GM10266 (cell line): ENCODE measurements around the gene COL17A1.

ENCODE experiments used
- DNase-seq: peaks from one replicate; pipeline ENCODE4 v3.0.0; 2012; ENCODE audit errors: extremely low spot score
- TF ChIP-seq, protein P1 (sequence below): IDR thresholded peaks from 2 replicates; pipeline ENCODE4 v1.5.1; 2012; ENCODE audit warnings: mild to moderate bottlenecking, low read depth; ENCODE audit not compliant: control insufficient read depth, insufficient read depth; ENCODE audit errors: missing control alignments

COL17A1 gene

GRCh38 chr10:104057717-104058116 is 28.0 kb downstream of the COL17A1 start:
- DNase-seq: no peak

DNA sequence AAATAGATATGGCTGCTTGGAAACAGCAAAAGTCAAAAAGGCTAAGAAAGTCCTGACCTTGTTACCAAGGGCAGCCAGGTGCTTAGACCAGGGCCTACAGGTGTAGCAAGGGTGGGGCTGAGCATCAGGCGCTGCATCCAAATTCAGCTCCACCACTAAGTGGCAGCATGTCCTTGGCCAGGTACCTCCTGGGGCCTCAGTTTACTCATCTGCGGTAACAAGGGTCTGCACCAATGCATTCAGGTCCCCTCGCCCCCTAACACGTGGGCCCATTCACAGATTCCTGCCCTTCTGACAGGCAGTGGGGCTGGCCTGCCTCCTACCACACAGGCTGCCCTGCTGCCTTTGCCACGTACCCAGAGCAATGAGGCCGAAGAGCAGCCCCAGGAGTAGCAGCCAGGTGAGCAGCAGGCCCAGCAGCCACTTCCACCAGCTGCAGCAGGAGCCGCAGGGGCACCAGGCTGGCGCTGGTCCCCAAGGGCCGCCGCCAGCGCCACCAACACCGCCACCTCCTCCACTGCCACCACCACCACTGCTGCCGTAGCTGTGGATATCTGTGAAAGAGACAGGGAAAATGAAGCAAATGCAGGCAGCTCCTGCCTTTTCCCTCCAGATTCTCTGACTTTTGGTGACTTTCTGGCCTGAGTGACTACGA is 28.9 kb downstream of the COL17A1 start:
- no peak for DNase-seq

More at GRCh38 chr10:104057717-104058116, 28.0 kb downstream of the COL17A1 start:
- TF ChIP-seq, protein P1, sequence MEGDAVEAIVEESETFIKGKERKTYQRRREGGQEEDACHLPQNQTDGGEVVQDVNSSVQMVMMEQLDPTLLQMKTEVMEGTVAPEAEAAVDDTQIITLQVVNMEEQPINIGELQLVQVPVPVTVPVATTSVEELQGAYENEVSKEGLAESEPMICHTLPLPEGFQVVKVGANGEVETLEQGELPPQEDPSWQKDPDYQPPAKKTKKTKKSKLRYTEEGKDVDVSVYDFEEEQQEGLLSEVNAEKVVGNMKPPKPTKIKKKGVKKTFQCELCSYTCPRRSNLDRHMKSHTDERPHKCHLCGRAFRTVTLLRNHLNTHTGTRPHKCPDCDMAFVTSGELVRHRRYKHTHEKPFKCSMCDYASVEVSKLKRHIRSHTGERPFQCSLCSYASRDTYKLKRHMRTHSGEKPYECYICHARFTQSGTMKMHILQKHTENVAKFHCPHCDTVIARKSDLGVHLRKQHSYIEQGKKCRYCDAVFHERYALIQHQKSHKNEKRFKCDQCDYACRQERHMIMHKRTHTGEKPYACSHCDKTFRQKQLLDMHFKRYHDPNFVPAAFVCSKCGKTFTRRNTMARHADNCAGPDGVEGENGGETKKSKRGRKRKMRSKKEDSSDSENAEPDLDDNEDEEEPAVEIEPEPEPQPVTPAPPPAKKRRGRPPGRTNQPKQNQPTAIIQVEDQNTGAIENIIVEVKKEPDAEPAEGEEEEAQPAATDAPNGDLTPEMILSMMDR: no peak

DNA sequence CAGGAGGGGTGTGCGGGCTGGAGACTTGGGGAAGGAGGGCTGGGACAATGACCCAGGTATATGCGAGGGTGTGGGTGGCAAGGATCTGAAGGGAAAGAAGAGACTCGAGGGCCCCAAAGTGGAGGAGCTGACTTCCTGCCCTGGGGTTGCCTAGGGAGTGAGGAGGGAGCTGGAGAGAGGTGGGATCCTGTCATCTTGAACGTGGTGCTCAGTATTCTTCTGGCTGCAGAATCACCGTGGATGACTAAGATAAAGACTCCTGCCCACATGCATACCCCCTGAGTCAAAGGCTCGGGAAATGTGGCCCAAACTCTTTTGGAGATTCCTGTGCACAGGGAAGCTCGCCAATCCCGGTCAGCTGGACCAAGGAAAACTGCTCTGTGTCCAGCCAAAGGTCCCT is 31.2 kb downstream of the COL17A1 start:
- TF ChIP-seq, protein P1: no peak
- no peak for DNase-seq

More for the DNA sequence above, 28.9 kb downstream of the COL17A1 start:
- TF ChIP-seq, protein P1: no peak

DNA sequence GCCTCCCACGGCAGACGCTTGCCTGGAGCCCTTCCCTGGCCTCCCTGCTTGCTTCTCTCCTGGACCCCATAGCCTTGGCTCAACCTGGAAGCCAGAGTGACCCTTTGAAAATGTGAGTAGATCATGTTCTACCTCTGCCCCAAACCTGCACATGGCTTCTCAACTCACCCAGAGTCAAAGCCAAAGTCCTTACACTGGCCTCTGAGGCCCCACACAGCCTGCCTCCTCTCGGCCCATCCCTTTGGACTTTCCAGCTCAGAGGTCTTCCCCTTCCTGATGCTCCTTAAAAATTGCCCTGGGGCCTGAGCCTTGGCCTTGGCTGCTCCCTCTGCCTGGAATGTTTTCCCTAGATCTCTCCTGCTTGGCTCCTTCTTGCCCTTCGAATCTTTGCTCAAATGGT is 32.5 kb downstream of the COL17A1 start:
- DNase-seq: no peak
- TF ChIP-seq, protein P1: no peak

- TF ChIP-seq, protein P1: no peak
- DNase-seq: no peak
Observed at GRCh38 chr10:104052431-104052830, 33.2 kb downstream of the COL17A1 start.

GRCh38 chr10:104049504-104050250 is 36.0 kb downstream of the COL17A1 start:
- no peak for DNase-seq
- TF ChIP-seq, protein P1: no peak

DNA sequence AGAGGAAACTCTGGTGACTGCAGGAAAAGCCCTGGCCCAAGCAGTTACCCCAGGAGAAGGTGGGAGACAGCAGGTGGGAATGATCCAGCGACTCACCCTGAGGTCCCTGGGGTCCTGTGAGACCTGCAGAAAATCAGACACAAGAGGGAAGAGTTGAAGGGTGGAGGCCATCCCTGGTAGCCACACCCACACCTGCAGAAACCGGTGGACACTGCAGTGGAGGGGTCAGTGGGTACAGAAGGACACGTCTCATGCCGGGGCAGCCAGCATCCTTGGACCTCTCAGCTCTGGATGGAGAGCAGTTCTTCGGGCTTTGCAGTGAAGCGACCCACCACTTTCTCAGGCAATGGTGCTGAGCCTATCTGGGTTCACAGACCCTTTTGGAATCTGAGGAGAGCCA is 39.0 kb downstream of the COL17A1 start:
- no peak for DNase-seq
- TF ChIP-seq, protein P1: no peak
